Endothelial cell of umbilical vein (primary cell): ENCODE data around the gene SGPP1. TPM values are rescaled to one million over a fixed set of nuclear protein-coding genes. Genes with fewer than 3 reads are reported as not detected.

Experiments
- BruUV-seq: library from RNA; stranded (reverse); fragments of 400-500 nt; replicated peaks from 2 replicates; lab custom pipeline; 2021; lab: Mats Ljungman, UMichigan
- CTCF ChIA-PET: fragments of 300-600, 350-600 bp; sonication (Branson Sonifier 250); formaldehyde crosslinking; loops from one replicate; lab custom pipeline; 2021; ENCODE audit warnings: antibody characterized with exemption, inconsistent platforms; lab: Charles Lee
- POLR2A ChIA-PET: fragments of 300-600, 350-600 bp; sonication (Branson Sonifier 250); formaldehyde crosslinking; loops from one replicate; lab custom pipeline; 2021; ENCODE audit warnings: antibody characterized with exemption, inconsistent platforms; lab: Charles Lee
- DNase-seq: peaks from one replicate; pipeline ENCODE4 v3.0.0-alpha.2; 2011; ENCODE audit warnings: low read depth, low spot score
- FAIRE-seq: peaks from 2 replicates; lab custom pipeline; 2011; peaks lifted over from hg19 to GRCh38; lab: Jason Lieb, UNC
- H2AFZ ChIP-seq: 2 replicates; pipeline ENCODE4 v1.6.0; 2012; ENCODE audit warnings: low read depth, low read length, control low read depth, inconsistent platforms
- H3K27ac ChIP-seq: 2 replicates; pipeline ENCODE4 v1.5.1; 2011; ENCODE audit warnings: low read depth, mild to moderate bottlenecking, control low read depth, low read length, moderate library complexity; ENCODE audit not compliant: insufficient read depth
- H3K27me3 ChIP-seq, 2 experiments: 2 replicates each; pipeline versions ENCODE4 v1.6.0 to v1.6.1; 2011; ENCODE audit warnings: low read length in 2 of 2, mixed read lengths in 1 of 2; ENCODE audit not compliant: control insufficient read depth in 2 of 2, insufficient read depth in 2 of 2
- H3K36me3 ChIP-seq, 2 experiments: 2 replicates in 1 of 2; 3 replicates in 1 of 2; pipeline ENCODE4 v1.5.1; 2011; ENCODE audit warnings: low read length in 2 of 2, mild to moderate bottlenecking in 1 of 2, moderate library complexity in 1 of 2; ENCODE audit not compliant: control insufficient read depth in 2 of 2, insufficient read depth in 2 of 2; ENCODE audit errors: extremely low read depth in 1 of 2
- H3K4me1 ChIP-seq: 3 replicates; pipeline ENCODE4 v1.5.1; 2011; ENCODE audit warnings: mild to moderate bottlenecking, low read length; ENCODE audit not compliant: control insufficient read depth, insufficient read depth; ENCODE audit errors: extremely low read depth
- H3K4me2 ChIP-seq: 2 replicates; pipeline ENCODE4 v1.6.1; 2011; ENCODE audit warnings: low read length, control low read depth, mixed read lengths; ENCODE audit not compliant: insufficient read depth
- H3K4me3 ChIP-seq, 3 experiments: fragments of 200-600 bp in 1 of 3; sonication (generic), shearing (Covaris generic) in 1 of 3; replicated peaks in 1 of 3; 2 replicates each; pipeline ENCODE4 v1.5.1; 2011 to 2016; ENCODE audit warnings: control low read depth in 3 of 3, low read length in 3 of 3, mild to moderate bottlenecking in 2 of 3, inconsistent platforms in 1 of 3, low read depth in 1 of 3, moderate library complexity in 1 of 3; ENCODE audit not compliant: insufficient read depth in 1 of 3
- H3K79me2 ChIP-seq: 2 replicates; pipeline ENCODE4 v1.6.0; 2012; ENCODE audit warnings: low read length, inconsistent platforms; ENCODE audit not compliant: control insufficient read depth, insufficient read depth
- H3K9ac ChIP-seq: replicated peaks from 2 replicates; pipeline ENCODE3; 2011; ENCODE audit warnings: low read length, control low read depth; ENCODE audit not compliant: insufficient read depth; ENCODE audit errors: extremely low read depth
- H3K9me1 ChIP-seq: replicated peaks from 3 replicates; pipeline ENCODE4 v1.6.0; 2011; ENCODE audit warnings: mild to moderate bottlenecking, low read length; ENCODE audit not compliant: control insufficient read depth, insufficient read depth; ENCODE audit errors: extremely low read depth
- H3K9me3 ChIP-seq: replicated peaks from 2 replicates; pipeline ENCODE4 v1.5.1; 2012; ENCODE audit warnings: low read length, inconsistent platforms; ENCODE audit not compliant: control insufficient read depth, insufficient read depth
- H4K20me1 ChIP-seq: replicated peaks from 2 replicates; pipeline ENCODE3; 2011; ENCODE audit warnings: mild to moderate bottlenecking, low read length; ENCODE audit not compliant: control insufficient read depth, insufficient read depth; ENCODE audit errors: extremely low read depth
- EZH2 ChIP-seq: IDR thresholded peaks from 2 replicates; pipeline ENCODE4 v1.6.1; 2012; ENCODE audit warnings: borderline replicate concordance, low read depth, mild to moderate bottlenecking, moderate library complexity, low read length, inconsistent platforms; ENCODE audit not compliant: severe bottlenecking
- FOS ChIP-seq: IDR thresholded peaks from 2 replicates; pipeline ENCODE4 v1.6.1; 2011; ENCODE audit warnings: mild to moderate bottlenecking, low read length, moderate library complexity, borderline replicate concordance; ENCODE audit not compliant: insufficient read depth
- GATA2 ChIP-seq: IDR thresholded peaks from 2 replicates; pipeline ENCODE4 v1.7.0; 2011; ENCODE audit warnings: low read depth, mild to moderate bottlenecking, moderate library complexity, mixed read lengths, low read length; ENCODE audit not compliant: insufficient read length, insufficient read depth
- JUN ChIP-seq: IDR thresholded peaks from 2 replicates; pipeline ENCODE4 v1.6.1; 2011; ENCODE audit warnings: borderline replicate concordance, low read depth; ENCODE audit not compliant: insufficient read length, insufficient read depth
- MYC ChIP-seq: IDR thresholded peaks from one replicate; pipeline ENCODE4 v1.6.1; 2011; ENCODE audit warnings: mild to moderate bottlenecking, low read depth, low read length
- POLR2A ChIP-seq: IDR thresholded peaks from 2 replicates; pipeline ENCODE4 v1.6.1; 2012; ENCODE audit warnings: low read depth, mild to moderate bottlenecking, control low read depth, low read length
- POLR2AphosphoS5 ChIP-seq: IDR thresholded peaks from 2 replicates; pipeline ENCODE4 v1.6.1; 2012; ENCODE audit warnings: low read depth, mild to moderate bottlenecking, control low read depth, low read length, moderate library complexity; ENCODE audit not compliant: insufficient read depth
- dilution Hi-C: fragments of 300-500 bp; cut with MboI; formaldehyde crosslinking; loops from one replicate; pipeline ENCODE4 v1.15.0; 2019; ENCODE audit warnings: low sequenced_read_pairs; ENCODE audit not compliant: extremely low pct_ligation_motif_present
- intact Hi-C: fragments of 100-400 bp; cut with micrococcal nuclease; formaldehyde crosslinking; loops from one replicate; pipeline ENCODE4 v1.10.0; 2022
- polyA plus RNA-seq, 4 experiments: library from polyadenylated mRNA; depleted of rRNA in 3 of 4; stranded (reverse) in 3 of 4; unstranded in 1 of 4; fragments of >200 nt; gene quantifications; 2 replicates each; pipeline versions ENCODE4 v1.2.1 to v1.2.3, GENCODE V29; 2011 to 2012; ENCODE audit warnings: missing spikeins in 1 of 4
- total RNA-seq: library from RNA; stranded (reverse); gene quantifications from 2 replicates; pipeline ENCODE4 v1.2.3, GENCODE V29; 2021
- TF ChIP-seq, protein P1 (sequence below): IDR thresholded peaks from 2 replicates; pipeline ENCODE4 v1.6.1; 2011; ENCODE audit not compliant: insufficient read depth, insufficient read length
- TF ChIP-seq, protein P2 (sequence below), 2 donors: IDR thresholded peaks; 1 replicate in 1 of 2; 2 replicates in 1 of 2; pipeline ENCODE4 v1.5.1; 2011; ENCODE audit warnings: low read length in 2 of 2, mild to moderate bottlenecking in 2 of 2, moderate library complexity in 2 of 2, control low read depth in 1 of 2, inconsistent platforms in 1 of 2, low read depth in 1 of 2; ENCODE audit not compliant: insufficient read depth in 1 of 2; ENCODE audit errors: extremely low read depth in 1 of 2

Gene SGPP1
- total and polyA plus RNA-seq, 2 donors (not counting 3 experiments of a cell fraction or from before 2014, with no cell fraction given), result 6.2 to 7.9 TPM

DNA sequence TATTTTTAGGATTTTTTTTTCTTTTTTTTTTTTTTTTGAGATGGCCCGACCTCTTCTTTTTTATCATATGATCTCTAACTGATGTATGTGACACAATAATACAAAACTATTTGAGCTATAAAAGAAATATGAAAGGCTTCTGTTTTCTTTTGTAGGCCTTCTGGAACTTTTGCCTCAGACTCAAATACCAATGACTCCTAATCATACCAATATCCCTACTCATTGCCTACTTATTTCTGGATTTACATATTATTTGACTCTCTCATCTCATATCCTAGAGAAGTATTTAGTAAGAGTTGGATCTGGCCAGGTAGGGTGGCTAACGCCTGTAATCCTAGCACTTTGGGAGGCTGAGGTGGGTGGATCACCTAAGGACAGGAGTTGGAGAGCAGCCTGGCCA, 73.5 kb downstream of the SGPP1 start:
- BruUV-seq, result no TSS peak
- no peaks in the 10 kb centered on the region for H3K4me1 ChIP-seq
- no peaks in the 10 kb centered on the region for H4K20me1 ChIP-seq
- H3K36me3 ChIP-seq, result no peaks in the 10 kb centered on the region
- no peaks in the 10 kb centered on the region for H3K9me3 ChIP-seq
- H3K4me2 ChIP-seq, result no peak overlapping the region
- intact Hi-C loops, result no loop called here
- no peak overlapping the region for H3K9ac ChIP-seq
- ChIA-PET CTCF (interaction anchor here (0.6 kb wide), 1 partner anchor 21 kb away, joined by 3 read pairs; no protein-coding TSS in a partner anchor), POLR2A (interaction anchor here (0.7 kb wide), 1 partner anchor 15 kb away, joined by 7 read pairs; no protein-coding TSS in a partner anchor)
- TF ChIP-seq, protein P1, sequence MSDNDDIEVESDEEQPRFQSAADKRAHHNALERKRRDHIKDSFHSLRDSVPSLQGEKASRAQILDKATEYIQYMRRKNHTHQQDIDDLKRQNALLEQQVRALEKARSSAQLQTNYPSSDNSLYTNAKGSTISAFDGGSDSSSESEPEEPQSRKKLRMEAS, result no peak
- TF ChIP-seq GATA2, result no peak
- no peak for TF ChIP-seq MYC
- TF ChIP-seq EZH2, result no peak
- TF ChIP-seq POLR2AphosphoS5, result no peak
- TF ChIP-seq POLR2A, result no peak
- TF ChIP-seq, protein P2, sequence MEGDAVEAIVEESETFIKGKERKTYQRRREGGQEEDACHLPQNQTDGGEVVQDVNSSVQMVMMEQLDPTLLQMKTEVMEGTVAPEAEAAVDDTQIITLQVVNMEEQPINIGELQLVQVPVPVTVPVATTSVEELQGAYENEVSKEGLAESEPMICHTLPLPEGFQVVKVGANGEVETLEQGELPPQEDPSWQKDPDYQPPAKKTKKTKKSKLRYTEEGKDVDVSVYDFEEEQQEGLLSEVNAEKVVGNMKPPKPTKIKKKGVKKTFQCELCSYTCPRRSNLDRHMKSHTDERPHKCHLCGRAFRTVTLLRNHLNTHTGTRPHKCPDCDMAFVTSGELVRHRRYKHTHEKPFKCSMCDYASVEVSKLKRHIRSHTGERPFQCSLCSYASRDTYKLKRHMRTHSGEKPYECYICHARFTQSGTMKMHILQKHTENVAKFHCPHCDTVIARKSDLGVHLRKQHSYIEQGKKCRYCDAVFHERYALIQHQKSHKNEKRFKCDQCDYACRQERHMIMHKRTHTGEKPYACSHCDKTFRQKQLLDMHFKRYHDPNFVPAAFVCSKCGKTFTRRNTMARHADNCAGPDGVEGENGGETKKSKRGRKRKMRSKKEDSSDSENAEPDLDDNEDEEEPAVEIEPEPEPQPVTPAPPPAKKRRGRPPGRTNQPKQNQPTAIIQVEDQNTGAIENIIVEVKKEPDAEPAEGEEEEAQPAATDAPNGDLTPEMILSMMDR (IDR thresholded peaks at IDR 0.05; ENCODE audit: extremely low read depth in 1 of 2, insufficient read depth in 1 of 2, low read depth in 1 of 2, low read length in 2 of 2), result no peak
- no peak for TF ChIP-seq FOS
- no peak for TF ChIP-seq JUN
- H3K9me1 ChIP-seq, result no peaks in the 10 kb centered on the region
- H2AFZ ChIP-seq, result no peak overlapping the region
- no peak for FAIRE-seq
- no peaks in the 10 kb centered on the region for H3K27me3 ChIP-seq
- H3K27ac ChIP-seq, result no peak overlapping the region
- H3K4me3 ChIP-seq, result no peak overlapping the region
- H3K79me2 ChIP-seq, result no peaks in the 10 kb centered on the region
- no peak for DNase-seq
- dilution Hi-C loops, result no loop called here
